Rectal smooth muscle tissue (tissue), 1 donor: ENCODE data around the gene CNPY1.

ENCODE experiments used
- H3K27ac ChIP-seq: one replicate; pipeline ENCODE4 v1.7.0; 2013; ENCODE audit warnings: low read depth, low read length, inconsistent platforms
- H3K27me3 ChIP-seq: one replicate; pipeline ENCODE4 v1.7.0; 2013; ENCODE audit warnings: low read length; ENCODE audit not compliant: control insufficient read depth, insufficient read depth
- H3K36me3 ChIP-seq: one replicate; pipeline ENCODE4 v1.7.0; 2013; ENCODE audit warnings: low read length; ENCODE audit not compliant: control insufficient read depth, insufficient read depth
- H3K4me1 ChIP-seq: one replicate; pipeline ENCODE4 v1.7.0; 2013; ENCODE audit warnings: low read length; ENCODE audit not compliant: control insufficient read depth, insufficient read depth
- H3K4me3 ChIP-seq: one replicate; pipeline ENCODE4 v1.7.0; 2013; ENCODE audit warnings: low read length
- H3K9ac ChIP-seq: one replicate; pipeline ENCODE4 v1.7.0; 2013; ENCODE audit warnings: low read length

CNPY1 gene

DNA sequence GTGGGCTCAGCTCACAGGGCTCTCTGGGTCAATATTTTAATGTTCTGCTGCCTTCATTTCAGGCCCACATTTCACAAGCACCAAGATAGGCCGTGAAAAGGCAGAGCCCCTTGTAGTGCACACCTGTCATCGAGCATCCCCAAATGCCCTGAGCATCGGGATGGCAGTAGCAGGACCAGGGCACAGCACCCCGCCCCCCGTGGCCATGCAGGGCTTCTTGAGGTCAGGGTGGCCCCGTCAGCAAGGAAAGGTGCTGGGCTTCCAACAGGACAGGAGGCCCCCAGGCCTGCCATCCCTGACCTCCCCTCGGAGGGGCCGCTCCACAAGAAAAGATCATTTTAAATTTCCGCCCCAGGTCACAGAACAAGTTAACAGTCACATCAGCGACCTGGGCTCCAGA lies 2.9 kb upstream of the CNPY1 start:
- H3K36me3 ChIP-seq: no peaks in the 10 kb centered on the region
- no peak overlapping the region for H3K9ac ChIP-seq
- H3K27ac ChIP-seq: no peak overlapping the region
- H3K27me3 ChIP-seq: no peaks in the 10 kb centered on the region
- H3K4me1 ChIP-seq: no peaks in the 10 kb centered on the region
- H3K4me3 ChIP-seq: no peak overlapping the region

DNA sequence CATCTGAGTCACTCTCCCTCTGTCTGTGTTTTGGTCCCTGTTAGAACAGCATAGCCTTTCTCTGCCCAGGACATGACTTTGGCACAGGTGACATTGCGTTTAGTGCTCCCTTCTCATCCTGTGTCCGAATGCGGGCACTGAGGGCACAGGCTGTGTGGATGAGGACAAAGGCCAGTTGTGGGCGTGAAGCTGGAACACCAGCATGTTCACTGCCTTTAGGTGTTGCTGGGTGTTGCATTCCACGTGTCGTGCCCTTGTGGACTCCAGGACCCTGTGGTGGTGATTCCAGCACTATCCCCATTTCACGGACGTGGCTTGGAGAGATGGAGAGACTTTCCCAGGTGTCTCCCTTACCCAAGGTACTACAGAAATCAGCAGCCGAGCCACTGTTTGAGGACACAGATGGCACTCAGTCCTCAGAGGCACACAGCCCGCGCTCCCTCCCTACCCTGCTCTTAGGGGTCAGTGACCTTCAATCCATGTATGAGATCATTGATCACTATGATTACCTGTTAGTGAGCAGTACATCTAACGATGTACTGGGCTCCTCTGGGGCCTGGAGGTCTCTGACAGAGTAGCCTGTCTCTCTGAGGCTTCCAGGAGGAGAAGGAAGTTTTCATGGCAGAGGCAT lies 917 bp upstream of the CNPY1 start:
- H3K4me1 ChIP-seq: no peaks in the 10 kb centered on the region
- no peak overlapping the region for H3K27ac ChIP-seq
- peaks cover 1% of the 10 kb centered on the region for H3K27me3 ChIP-seq

DNA sequence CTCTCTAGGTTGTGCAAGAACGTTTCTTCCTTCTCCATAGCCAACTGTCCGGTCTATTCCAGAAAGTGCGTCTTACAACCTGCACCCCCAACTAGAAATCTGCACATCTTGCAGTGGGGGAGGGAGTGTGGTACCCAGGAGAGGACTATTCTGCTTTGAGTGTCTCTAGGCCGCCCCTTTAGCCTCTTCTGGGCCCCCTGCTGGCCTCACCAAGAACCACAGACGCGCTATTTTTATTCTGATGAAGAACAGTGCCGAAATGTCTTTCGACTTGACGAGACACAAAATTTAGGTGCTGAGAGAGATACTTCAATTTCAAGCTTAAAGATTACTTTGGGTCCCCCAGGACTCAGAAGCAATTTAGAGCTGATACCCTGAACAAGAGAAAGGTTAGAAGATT lies 1.0 kb downstream of the CNPY1 start:
- Histone ChIP-seq H3K27me3 (peaks cover 3% of the 10 kb centered on the region), H3K36me3 (no peaks in the 10 kb centered on the region), H3K4me1 (no peaks in the 10 kb centered on the region), H3K4me3 (no peak overlapping the region), H3K9ac (no peak overlapping the region), H3K27ac (no peak overlapping the region)

More for the DNA sequence above, 917 bp upstream of the CNPY1 start:
- H3K36me3 ChIP-seq: no peaks in the 10 kb centered on the region
- no peak overlapping the region for H3K4me3 ChIP-seq
- H3K9ac ChIP-seq: no peak overlapping the region

DNA sequence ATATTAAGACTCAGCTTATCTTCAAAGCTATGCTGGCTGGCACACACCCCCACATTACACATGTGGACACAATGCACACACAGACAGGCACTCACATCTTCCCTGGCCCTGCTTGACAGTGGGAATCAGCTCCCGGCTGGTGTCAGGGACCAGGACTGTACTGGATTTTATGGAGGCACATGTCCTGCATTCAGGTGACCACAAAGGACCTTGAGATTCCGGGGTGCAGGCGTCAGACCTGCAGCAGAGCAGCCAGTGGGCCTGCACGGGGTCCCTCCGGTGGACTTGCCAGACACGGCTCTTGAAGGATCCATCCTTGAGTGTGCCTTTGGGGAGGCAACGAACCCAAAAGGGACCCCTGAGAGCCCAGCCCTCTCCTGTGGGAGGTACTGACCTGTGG lies 1.9 kb downstream of the CNPY1 start:
- H3K4me3 ChIP-seq: no peak overlapping the region
- H3K27me3 ChIP-seq: peaks cover 3% of the 10 kb centered on the region
- no peaks in the 10 kb centered on the region for H3K36me3 ChIP-seq
- H3K27ac ChIP-seq: no peak overlapping the region
- no peaks in the 10 kb centered on the region for H3K4me1 ChIP-seq
- H3K9ac ChIP-seq: no peak overlapping the region

DNA sequence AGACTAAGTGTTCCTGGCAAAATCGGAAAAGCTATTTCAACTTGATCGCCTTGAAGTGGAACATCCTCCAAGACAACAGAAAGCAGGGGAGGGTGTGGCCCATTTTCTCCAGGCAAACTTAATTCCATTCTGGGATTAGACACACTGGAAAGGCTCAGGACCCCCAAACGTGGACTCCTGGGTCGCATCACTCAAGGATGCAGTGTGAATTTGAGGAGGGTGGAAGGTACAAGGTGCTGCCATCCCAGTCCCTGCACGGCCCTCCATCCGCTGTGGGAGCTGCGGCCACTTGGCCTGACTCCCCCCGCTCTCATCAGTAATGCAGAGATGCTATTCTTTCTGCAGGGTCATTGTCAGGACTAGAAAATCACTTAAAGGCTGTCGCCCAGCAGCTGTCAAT lies 2.4 kb downstream of the CNPY1 start:
- Histone ChIP-seq H3K9ac (no peak overlapping the region), H3K4me3 (no peak overlapping the region), H3K27ac (no peak overlapping the region), H3K27me3 (peaks cover 3% of the 10 kb centered on the region), H3K36me3 (no peaks in the 10 kb centered on the region), H3K4me1 (no peaks in the 10 kb centered on the region)

DNA sequence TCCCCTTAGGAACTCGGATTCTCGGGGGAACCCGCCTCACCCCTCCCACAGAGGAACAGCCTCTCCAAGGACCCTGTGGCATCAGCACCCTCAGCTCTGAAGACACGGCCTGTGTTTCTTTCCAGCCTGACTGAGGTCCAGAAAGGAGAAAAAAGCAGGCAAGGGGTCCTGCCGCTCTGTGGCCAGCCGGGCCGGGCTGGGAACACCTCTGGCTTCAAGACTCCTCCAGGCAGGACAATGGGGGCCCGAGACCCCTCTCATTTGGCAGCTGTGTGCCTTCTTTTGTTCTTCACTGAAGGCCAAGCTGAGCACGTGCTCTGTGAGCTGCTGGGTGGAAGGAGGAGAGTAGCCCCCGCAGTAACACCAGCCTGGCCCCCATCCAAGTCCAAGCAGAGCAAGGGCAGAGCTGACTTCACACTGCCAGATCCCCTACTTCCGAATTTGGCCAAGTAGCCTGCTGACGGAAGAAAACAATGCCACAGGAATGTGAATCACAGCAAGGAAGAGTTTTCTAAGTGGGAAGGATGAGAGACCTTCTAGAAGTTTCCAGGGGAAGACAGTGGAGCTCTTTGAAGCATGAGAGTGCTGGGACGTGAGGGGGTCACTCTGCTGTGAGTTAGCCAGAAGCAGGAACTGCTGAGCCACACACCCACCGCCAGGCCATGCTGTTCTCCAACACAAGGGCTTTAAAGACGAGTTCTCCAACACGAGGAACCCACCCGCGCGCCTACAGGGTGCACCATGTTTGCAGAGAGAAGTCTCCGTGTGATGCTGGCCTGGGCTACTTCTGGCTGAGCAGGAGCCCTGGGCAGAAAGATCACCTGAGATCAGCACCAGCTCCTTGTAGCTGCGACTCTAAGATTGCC lies 3.1 kb downstream of the CNPY1 start:
- H3K36me3 ChIP-seq: no peaks in the 10 kb centered on the region
- H3K4me3 ChIP-seq: no peak overlapping the region
- no peak overlapping the region for H3K27ac ChIP-seq
- H3K4me1 ChIP-seq: no peaks in the 10 kb centered on the region
- no peak overlapping the region for H3K9ac ChIP-seq
- H3K27me3 ChIP-seq: peaks cover 3% of the 10 kb centered on the region

DNA sequence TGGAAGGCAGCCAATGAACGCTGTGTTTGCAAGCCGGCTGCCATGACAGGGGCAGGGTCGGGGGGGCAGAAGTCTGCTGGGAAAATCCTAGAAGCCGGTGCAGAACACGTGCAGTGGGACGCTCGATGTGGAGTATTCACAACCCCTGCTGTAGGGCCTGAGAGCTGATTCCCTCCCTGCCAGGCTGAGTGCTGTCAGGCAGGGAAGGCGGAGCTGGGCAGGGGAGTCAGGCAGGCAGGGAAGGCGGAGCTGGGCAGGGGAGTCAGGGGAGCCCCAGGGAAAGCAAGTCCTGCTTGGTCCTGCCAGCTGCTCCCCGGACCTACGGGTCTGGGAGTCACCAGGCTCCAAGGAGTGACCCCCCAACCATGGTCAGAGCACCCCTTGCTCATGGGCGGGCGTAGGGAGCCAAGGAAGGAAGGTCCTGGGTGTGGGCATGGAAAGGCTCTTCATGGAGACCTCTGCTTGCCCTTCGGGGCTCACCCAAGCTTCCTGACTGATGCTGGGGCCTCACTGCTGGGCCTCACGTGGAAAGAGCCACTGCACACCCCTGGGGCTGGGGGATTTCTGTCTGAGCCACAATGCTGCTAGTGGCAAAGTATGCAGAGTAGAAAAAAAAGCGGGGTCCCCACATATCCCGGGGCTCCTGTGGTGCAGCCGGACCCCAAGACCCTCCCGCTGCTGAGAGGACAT lies 4.2 kb downstream of the CNPY1 start:
- H3K27me3 ChIP-seq: peaks cover 3% of the 10 kb centered on the region
- H3K36me3 ChIP-seq: no peaks in the 10 kb centered on the region

DNA sequence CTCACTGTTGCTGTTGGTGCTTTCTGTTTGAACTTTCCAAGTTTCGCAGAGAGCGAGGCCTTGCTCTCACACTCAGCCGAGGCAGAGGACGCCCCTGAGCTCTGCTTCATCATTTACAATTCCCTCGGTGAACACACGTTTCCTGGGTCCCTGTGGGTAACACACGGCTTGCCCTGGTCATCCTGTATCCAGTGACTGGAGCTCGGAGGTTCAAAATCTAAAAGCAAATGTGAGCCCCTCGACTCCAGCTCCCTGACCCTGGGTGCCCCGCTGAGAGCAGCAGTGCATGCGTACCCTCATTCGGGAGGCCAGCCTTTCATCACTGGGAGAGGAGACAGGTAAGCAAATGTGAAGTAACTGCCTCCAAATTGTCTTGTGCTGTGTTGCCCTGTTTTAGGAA lies 5.8 kb downstream of the CNPY1 start:
- Histone ChIP-seq H3K4me3 (no peak overlapping the region), H3K36me3 (no peaks in the 10 kb centered on the region), H3K9ac (no peak overlapping the region), H3K27ac (no peak overlapping the region), H3K27me3 (peaks cover 8% of the 10 kb centered on the region), H3K4me1 (no peaks in the 10 kb centered on the region)

More for the DNA sequence above, 4.2 kb downstream of the CNPY1 start:
- Histone ChIP-seq H3K4me1 (no peaks in the 10 kb centered on the region), H3K9ac (no peak overlapping the region), H3K4me3 (no peak overlapping the region), H3K27ac (no peak overlapping the region)

DNA sequence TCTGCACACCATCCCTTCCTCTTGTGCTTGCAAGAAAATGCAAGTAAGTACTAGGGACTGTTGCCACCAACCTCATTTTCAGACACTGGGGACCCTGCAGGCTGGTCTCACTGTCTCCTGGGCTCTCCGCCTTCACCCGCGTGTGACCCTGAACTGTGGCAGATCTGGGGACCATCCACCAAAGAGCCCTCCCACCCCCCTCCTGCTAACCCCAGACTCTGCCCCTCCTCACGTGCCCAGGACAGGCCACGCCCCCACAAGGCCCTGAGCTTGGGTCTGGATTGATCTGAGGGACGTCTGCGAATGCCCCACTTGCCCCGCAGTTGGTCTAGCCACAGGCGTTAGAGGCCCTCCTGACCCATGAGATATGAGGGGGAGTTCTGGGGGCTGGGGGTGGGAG lies 8.1 kb downstream of the CNPY1 start:
- Histone ChIP-seq H3K4me3 (no peak overlapping the region), H3K36me3 (no peaks in the 10 kb centered on the region), H3K4me1 (no peaks in the 10 kb centered on the region), H3K27me3 (peaks cover 24% of the 10 kb centered on the region), H3K9ac (no peak overlapping the region), H3K27ac (no peak overlapping the region)

DNA sequence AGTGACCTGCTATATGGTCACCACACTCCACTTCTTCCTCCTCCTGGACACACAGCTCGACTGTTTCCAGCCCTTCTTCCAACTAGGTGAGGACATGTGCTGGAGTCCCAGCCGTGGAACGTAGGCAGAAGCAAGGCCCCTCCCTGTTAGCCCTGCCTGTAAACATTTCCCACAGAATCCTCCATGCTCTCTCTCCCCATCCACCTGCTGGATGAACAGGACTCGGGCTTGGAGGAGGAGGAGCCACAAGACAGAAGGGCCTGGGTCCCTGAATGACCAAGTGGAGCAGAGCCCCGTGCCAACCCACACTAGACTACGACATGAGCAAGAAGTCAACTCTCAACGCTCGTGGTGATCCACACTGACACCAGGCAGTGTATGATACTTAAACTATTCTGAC lies 9.9 kb downstream of the CNPY1 start:
- Histone ChIP-seq H3K9ac (no peak overlapping the region), H3K36me3 (no peaks in the 10 kb centered on the region), H3K27me3 (peaks cover 32% of the 10 kb centered on the region), H3K4me1 (peaks cover 2% of the 10 kb centered on the region), H3K27ac (no peak overlapping the region), H3K4me3 (no peak overlapping the region)

DNA sequence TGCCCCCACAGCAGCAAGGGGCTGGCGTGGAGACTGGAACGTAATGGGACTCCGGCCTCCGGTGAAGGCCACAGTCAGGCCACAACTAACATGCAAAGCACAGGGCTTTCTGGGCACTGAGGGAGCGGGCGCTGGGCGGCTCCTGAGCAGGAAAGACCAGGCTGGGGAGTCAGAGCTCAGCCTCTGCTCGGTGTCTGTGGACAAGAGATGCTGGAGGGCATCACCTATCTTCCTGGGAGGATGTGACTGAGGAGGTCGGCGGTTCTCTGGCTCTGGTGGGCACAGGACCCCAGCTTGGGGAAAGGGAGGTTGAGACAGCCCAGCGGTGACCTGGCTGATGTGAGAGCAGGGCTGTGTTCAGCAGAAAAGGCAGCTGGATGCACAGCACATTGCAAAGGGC lies 11.7 kb downstream of the CNPY1 start:
- H3K4me1 ChIP-seq: peaks cover 2% of the 10 kb centered on the region
- peaks cover 42% of the 10 kb centered on the region for H3K27me3 ChIP-seq
- no peaks in the 10 kb centered on the region for H3K36me3 ChIP-seq
- H3K9ac ChIP-seq: no peak overlapping the region
- H3K27ac ChIP-seq: no peak overlapping the region
- no peak overlapping the region for H3K4me3 ChIP-seq

DNA sequence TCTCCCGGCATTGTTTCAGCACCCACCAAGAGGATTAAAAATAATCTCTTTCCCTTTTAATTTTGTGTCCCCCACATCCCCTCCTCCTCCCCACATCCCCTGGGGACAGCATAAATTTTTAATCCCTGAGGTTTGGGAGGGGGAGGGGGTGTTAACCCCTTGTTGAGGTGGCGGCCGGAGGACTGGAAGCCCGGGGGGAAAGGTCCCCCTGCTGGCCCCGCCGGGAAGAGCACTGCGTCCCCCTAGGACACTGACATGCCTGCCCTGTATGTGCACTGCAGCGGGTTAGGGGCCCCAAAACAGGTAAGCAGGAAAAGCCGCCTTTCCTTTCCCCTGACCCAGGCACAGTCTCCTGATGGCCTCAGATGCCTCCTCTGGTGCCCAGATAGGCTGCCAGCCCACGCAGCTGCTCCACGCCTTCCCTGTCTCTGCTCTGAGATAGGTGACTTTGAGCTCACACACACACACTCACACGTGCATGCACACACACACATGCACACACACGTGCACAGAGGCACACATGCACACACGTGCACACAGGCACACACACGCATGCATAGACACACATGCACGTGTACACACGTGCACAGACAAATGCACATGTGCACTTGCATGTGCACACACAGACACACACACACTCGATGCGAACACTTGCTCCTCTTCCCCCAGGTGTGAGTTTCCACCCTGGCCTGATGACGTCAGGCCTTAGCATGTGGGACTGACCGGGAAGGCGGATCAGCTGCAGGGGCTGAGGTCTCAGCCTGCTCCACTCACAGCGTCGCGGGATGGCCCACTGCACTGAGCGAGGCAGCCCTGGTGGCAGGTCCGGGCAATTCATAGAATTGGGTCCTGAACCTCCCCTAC lies 12.3 kb downstream of the CNPY1 start:
- no peak overlapping the region for H3K9ac ChIP-seq
- H3K27ac ChIP-seq: no peak overlapping the region
- H3K4me1 ChIP-seq: peaks cover 2% of the 10 kb centered on the region
- peaks cover 42% of the 10 kb centered on the region for H3K27me3 ChIP-seq
- H3K4me3 ChIP-seq: peak overlapping the region; percentile 32
- no peaks in the 10 kb centered on the region for H3K36me3 ChIP-seq
